Effector memory CD8-positive, alpha-beta T cell (primary cell): ENCODE results near the gene DENND1B.

Experiments used
- ATAC-seq: fragments of 150-1000 bp; cut with Tn5 transposase; replicated peaks from 2 replicates; pipeline ENCODE4 v1.10.0; 2021; ENCODE audit warnings: mild to moderate bottlenecking, moderate library complexity
- DNase-seq, 3 experiments: peaks; one replicate each; pipeline ENCODE4 v3.0.0; 2021
- H3K27ac Mint-ChIP-seq, 2 donors: one replicate each; pipeline ENCODE4 v1.8.0; 2022; ENCODE audit warnings: mild to moderate bottlenecking in 2 of 2, mixed read lengths in 2 of 2, moderate library complexity in 2 of 2
- H3K27me3 Mint-ChIP-seq, 2 donors: one replicate each; pipeline ENCODE4 v1.8.0; 2022; ENCODE audit warnings: mixed read lengths in 2 of 2
- H3K36me3 Mint-ChIP-seq: one replicate; pipeline ENCODE4 v1.8.0; 2022; ENCODE audit warnings: mild to moderate bottlenecking, moderate library complexity, mixed read lengths; ENCODE audit not compliant: insufficient read depth
- H3K4me1 Mint-ChIP-seq, 2 donors: one replicate each; pipeline ENCODE4 v1.8.0; 2022; ENCODE audit warnings: low read depth in 2 of 2, mixed read lengths in 2 of 2
- H3K4me3 Mint-ChIP-seq, 2 donors: one replicate each; pipeline ENCODE4 v1.8.0; 2022; ENCODE audit warnings: mild to moderate bottlenecking in 2 of 2, mixed read lengths in 2 of 2, moderate library complexity in 2 of 2
- H3K9me3 Mint-ChIP-seq, 2 donors: one replicate each; pipeline ENCODE4 v1.8.0; 2022; ENCODE audit warnings: mixed read lengths in 2 of 2

Gene DENND1B

DNA sequence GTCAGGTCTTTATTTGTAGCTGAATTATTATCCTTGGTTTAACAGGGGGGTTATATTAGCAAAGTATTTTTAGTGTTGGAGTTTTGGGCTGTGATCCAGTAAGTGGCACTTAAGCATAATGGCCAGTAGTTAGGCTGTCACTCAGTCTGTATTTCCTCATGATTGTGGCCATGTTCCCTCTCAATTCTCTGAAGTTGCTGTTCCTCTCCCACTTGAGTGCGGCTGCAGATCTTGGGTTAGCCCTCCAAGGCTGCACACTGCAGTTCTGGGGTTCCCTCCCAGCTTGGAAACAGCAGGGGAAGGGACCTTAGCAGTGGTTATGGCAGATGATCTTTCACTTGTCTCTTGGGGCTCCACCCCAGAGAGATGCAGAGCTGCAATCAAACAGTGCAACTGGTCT is 23.2 kb upstream of the DENND1B start:
- H3K27me3 Mint-ChIP-seq: peaks cover 0 to 19% of the 10 kb centered on the region in 2 donors
- ATAC-seq: no peak
- no peak for DNase-seq
- H3K4me1 Mint-ChIP-seq: no peaks in the 10 kb centered on the region
- peaks cover 9 to 18% of the 10 kb centered on the region in 2 donors for H3K9me3 Mint-ChIP-seq
- H3K36me3 Mint-ChIP-seq: no peaks in the 10 kb centered on the region
- no peak overlapping the region for H3K4me3 Mint-ChIP-seq
- H3K27ac Mint-ChIP-seq: no peak overlapping the region

DNA sequence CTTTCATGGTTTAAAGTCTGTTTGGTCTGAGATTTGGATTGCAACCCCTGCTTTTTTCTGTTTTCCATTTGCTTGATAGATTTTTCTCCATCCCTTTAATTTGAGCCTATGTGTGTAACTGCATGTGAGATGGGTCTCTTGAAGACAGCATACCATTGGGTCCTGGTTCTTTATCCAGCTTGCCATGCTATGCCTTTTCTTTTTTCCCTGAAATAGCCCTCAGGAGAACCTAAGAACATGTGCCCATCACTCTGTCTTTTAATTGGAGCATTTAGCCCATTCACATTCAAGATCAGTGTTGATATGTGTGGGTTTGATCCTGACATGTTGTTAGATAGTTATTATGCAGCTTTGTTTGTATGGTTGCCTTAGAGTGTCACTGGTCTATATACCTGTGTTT is 21.7 kb upstream of the DENND1B start:
- no peak for DNase-seq
- H3K36me3 Mint-ChIP-seq: no peaks in the 10 kb centered on the region
- peaks cover 0 to 19% of the 10 kb centered on the region in 2 donors for H3K27me3 Mint-ChIP-seq
- H3K27ac Mint-ChIP-seq: no peak overlapping the region
- H3K4me3 Mint-ChIP-seq: no peak overlapping the region
- H3K9me3 Mint-ChIP-seq: peaks cover 9 to 18% of the 10 kb centered on the region in 2 donors
- no peak for ATAC-seq
- H3K4me1 Mint-ChIP-seq: no peaks in the 10 kb centered on the region

DNA sequence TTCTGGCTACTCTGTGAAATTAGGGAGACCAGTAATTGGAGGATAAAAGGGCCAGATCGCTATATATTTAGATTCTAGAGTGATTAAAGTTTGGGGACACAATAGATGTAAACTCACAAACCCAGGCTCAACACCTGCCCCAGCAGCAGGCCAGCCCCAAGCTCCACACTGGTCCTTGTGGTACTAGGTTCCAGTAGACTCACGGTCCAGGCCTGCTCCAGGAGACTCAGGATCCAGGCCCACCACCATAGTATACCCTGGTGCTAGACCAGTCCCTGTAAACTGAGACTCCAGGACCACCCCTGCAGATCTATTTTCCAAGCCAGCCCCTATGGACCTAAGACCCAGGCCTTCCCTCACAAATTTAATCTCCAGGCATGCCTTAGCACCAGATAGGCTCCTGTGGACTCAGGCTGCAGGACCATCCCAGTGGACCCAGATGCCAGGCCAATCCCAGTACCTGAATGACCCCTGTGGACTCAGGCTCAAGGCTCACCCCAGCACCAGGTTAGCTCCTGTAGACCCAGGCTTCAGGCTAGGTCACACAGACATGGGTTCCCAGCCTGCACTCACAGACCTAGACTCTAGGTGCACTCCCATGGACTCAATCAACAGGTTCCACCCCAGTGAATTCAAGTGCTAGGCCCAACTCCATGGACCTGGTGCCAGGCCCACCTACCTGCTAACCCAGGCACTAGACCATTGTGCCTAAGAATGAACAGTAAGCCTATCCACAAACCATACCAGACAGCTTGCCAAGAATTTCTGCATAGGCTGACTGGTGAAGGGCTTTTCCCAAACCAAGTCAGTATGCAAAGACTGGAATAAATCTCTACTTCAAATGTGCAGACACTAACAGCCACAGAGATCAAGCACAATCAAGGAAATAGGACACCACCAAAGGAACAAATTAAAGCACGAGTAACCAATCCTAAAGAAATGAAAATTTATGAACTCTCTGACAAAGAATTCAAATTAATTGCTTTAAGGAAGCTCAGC is 13.8 kb upstream of the DENND1B start:
- Mint-ChIP-seq H3K9me3 (no peaks in the 10 kb centered on the region), H3K4me1 (peaks cover 0 to 2% of the 10 kb centered on the region in 2 donors), H3K36me3 (peaks cover 4% of the 10 kb centered on the region), H3K27me3 (no peaks in the 10 kb centered on the region), H3K27ac (no peak overlapping the region), H3K4me3 (no peak overlapping the region)
- ATAC-seq (no peak), DNase-seq (no peak)

DNA sequence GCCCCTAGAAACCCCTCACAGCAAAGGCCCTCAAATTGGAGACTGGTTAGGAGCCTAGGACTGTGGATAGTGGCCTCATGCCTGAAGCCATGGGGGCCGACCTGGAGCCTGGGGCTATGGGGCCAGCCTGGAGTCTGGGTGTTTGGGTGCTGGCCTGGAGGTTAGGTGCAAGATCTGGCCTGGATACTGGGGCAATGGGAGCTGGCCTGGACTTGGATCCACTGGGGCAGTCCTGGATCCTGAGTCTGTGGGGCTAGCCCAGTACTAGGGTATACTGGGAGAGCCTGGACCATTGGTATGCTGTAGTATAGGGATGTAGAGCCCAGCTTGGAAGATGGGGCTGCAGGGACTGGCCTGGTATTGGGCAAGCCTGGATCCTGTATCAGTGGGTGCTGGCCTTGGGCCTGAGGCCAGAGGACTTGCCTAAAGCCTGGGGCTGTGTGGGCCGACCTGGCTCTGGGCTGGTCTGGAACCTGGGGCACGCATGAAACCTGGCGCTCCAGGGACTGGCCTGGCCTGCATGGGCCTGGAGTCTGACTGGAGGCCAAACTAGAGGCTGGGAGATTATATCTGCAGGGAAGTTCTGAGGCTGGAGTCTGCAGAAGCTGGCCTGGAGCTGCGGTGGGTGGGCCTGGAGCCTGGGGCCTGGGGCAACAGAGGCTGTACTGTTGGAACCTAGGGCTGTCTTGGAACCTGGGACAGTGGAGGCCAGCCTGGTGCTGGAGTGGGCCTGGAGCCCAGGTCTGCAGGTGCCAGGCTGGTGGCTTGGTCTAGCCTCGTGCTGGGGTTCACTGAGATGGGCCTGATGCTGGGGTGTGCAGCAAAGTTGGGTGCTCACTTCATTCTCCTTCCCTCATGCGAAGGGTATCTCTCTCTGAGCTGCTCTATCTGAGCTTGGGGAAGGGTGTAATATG is 12.6 kb upstream of the DENND1B start:
- Mint-ChIP-seq H3K4me1 (peaks cover 0 to 2% of the 10 kb centered on the region in 2 donors), H3K9me3 (no peaks in the 10 kb centered on the region), H3K36me3 (peaks cover 4% of the 10 kb centered on the region), H3K27me3 (no peaks in the 10 kb centered on the region), H3K4me3 (no peak overlapping the region), H3K27ac (no peak overlapping the region)
- ATAC-seq (no peak), DNase-seq (no peak)

DNA sequence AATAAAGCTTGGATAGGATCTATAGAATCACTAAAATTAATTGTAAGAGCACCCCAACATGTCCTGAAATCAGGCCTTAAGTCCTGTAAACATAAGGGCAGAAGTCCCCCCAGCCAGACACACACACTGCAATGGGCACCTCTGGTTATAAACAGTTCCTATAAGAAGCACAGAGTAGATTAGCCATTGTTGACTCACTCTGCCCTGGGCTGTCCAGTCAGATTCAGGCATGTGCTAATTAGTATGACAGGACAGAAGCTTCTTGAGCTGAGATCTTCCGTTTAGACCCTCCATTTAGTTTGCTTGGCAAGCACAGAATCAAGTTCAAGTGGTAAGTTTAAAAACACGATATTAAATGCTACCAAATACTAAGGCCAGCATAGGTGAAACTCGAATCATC is 11.8 kb upstream of the DENND1B start:
- H3K4me1 Mint-ChIP-seq: peaks cover 0 to 2% of the 10 kb centered on the region in 2 donors
- ATAC-seq: no peak
- H3K36me3 Mint-ChIP-seq: peaks cover 4% of the 10 kb centered on the region
- H3K27ac Mint-ChIP-seq: no peak overlapping the region
- no peaks in the 10 kb centered on the region for H3K9me3 Mint-ChIP-seq
- H3K27me3 Mint-ChIP-seq: no peaks in the 10 kb centered on the region
- no peak overlapping the region for H3K4me3 Mint-ChIP-seq
- DNase-seq: no peak

DNA sequence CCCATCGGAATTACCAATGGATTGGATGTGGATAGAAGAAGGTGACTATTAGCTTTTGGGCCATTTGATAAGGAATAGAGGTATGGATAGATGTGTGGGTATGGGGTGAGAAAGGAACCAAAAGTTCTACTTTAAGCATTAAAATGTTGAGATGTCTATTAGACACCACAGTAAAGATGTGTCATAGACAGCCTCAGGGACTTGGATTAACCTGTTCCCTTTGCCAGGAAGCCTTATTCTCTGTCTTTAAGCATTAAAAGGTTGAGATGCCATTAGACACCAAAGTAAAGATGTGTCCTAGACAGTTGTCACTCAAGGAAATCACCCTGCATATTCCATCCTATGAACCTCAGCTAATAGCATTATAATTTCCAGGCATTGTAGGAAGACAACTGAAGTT is 11.0 kb upstream of the DENND1B start:
- peaks cover 0 to 2% of the 10 kb centered on the region in 2 donors for H3K4me1 Mint-ChIP-seq
- no peaks in the 10 kb centered on the region for H3K27me3 Mint-ChIP-seq
- no peaks in the 10 kb centered on the region for H3K9me3 Mint-ChIP-seq
- H3K27ac Mint-ChIP-seq: no peak overlapping the region
- DNase-seq (no peak), ATAC-seq (no peak)
- peaks cover 4% of the 10 kb centered on the region for H3K36me3 Mint-ChIP-seq
- H3K4me3 Mint-ChIP-seq: no peak overlapping the region

DNA sequence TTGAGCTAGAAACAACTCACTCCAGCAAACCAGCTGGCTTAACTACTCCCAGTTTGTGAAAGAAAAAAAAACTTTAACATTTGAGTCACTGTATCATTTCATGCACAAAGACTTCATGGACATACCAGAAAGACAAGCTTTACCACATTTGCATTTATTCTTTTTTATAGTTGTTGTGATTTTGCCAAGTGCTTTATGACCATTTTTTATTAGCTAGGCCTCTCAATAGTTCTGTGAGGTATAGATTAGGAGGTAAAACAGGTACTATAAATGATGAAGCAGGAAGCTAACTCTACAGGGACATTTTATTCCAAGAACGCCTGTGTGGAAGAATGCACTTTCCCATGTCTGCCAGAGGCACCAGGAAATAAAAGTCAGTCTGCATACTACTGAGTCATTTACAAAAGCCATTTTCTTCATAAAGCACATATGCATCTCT is 8.2 kb upstream of the DENND1B start:
- H3K36me3 Mint-ChIP-seq: peaks cover 4% of the 10 kb centered on the region
- H3K4me1 Mint-ChIP-seq: peaks cover 8 to 9% of the 10 kb centered on the region in 2 donors
- H3K27ac Mint-ChIP-seq: no peak overlapping the region
- no peaks in the 10 kb centered on the region for H3K9me3 Mint-ChIP-seq
- ATAC-seq (no peak), DNase-seq (no peak)
- H3K4me3 Mint-ChIP-seq: no peak overlapping the region
- H3K27me3 Mint-ChIP-seq: no peaks in the 10 kb centered on the region

DNA sequence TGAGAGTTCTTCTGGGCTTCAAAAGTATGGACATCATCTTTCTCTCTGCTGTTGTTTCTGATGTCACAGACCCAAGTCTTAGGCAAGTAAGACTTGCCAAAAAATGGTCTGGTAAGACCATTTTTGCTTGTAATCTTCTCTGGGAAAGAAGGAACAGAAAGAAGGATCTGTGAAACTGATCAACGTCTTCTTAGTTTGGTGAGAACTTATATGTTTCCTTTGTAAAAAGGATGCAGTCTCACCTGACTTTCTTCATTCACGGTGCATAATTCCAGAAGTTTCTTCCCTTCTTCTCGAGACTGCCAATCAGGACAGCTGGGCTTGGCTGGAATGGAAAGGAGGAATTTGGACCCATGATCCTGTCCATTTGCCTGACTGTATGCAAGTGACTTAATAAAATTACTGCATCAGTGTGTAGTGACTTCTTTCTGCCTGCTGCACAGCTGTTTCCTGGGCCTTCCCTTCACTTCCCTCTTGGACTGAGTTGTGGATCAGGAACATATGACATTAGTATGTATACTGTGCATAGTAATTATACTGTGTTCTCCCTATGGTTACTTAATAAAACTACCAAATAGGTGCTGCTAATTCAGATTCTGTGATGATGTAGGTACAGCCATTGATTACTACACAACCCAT is 7.6 kb upstream of the DENND1B start:
- DNase-seq: no peak
- H3K9me3 Mint-ChIP-seq: no peaks in the 10 kb centered on the region
- H3K36me3 Mint-ChIP-seq: peaks cover 4% of the 10 kb centered on the region
- peaks cover 12 to 15% of the 10 kb centered on the region in 2 donors for H3K4me1 Mint-ChIP-seq
- H3K27ac Mint-ChIP-seq: no peak overlapping the region
- H3K4me3 Mint-ChIP-seq: no peak overlapping the region
- H3K27me3 Mint-ChIP-seq: no peaks in the 10 kb centered on the region
- ATAC-seq: no peak

DNA sequence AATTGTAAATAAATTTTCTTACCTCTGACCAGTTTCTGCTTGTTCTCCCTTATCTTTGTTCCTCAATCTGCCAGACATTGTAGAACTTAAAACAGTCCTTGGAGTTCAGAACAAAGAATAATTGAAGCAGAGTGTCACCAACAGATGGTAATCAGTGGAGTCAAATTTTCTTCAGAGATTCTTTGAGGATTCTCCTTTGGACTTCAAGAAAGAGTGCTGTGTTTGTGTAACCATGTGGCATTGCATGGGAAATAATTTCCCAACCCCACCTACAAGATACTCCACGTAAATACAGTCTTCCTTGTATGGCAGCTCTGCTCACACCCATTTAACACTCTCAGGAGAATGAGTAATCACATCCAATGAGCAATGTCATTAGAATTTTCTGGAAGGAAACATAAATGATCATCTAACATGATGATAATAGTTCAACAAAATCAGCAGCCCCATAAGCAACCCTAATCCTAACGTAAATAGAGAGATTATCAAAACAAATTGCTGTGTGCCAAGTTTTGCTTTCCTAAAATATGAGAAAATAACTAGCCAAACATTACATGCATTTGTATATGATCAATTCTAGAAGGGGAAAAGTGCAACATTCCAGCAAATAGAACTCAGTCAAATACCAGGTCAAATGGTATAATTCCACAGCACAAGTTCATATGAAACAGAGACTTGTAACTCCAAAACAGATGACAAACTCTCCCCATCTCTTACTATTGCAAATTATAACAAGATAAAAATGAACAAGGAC is 6.9 kb upstream of the DENND1B start:
- Mint-ChIP-seq H3K27ac (no peak overlapping the region), H3K4me1 (peaks cover 10 to 15% of the 10 kb centered on the region in 2 donors), H3K4me3 (no peak overlapping the region), H3K27me3 (no peaks in the 10 kb centered on the region), H3K9me3 (no peaks in the 10 kb centered on the region), H3K36me3 (peaks cover 4% of the 10 kb centered on the region)
- DNase-seq (no peak), ATAC-seq (no peak)

DNA sequence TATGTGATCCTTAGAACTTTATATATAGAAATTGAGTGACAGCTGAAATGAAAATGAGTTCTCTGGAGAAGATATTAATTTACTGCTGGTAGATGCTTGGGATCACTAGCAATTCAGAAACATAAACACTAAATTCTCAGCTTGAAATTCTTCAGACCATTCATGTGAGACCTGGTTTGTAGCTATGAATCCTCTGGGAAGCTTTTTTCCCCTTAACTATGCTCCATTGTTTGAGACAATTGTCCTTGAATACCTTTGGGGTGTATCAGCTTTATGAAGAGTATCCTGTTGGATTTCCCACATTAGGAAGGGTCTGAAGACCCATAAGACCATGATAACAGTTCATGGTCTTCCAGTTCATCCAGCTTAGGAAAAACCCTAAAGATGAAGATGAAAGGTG is 4.6 kb upstream of the DENND1B start:
- H3K9me3 Mint-ChIP-seq: no peaks in the 10 kb centered on the region
- H3K36me3 Mint-ChIP-seq: peaks cover 19% of the 10 kb centered on the region
- ATAC-seq (no peak), DNase-seq (no peak)
- peak overlapping the region in 1 of 2 donors; percentile 81 for H3K27ac Mint-ChIP-seq
- H3K27me3 Mint-ChIP-seq: no peaks in the 10 kb centered on the region
- H3K4me3 Mint-ChIP-seq: no peak overlapping the region
- peaks cover 22 to 27% of the 10 kb centered on the region in 2 donors for H3K4me1 Mint-ChIP-seq

DNA sequence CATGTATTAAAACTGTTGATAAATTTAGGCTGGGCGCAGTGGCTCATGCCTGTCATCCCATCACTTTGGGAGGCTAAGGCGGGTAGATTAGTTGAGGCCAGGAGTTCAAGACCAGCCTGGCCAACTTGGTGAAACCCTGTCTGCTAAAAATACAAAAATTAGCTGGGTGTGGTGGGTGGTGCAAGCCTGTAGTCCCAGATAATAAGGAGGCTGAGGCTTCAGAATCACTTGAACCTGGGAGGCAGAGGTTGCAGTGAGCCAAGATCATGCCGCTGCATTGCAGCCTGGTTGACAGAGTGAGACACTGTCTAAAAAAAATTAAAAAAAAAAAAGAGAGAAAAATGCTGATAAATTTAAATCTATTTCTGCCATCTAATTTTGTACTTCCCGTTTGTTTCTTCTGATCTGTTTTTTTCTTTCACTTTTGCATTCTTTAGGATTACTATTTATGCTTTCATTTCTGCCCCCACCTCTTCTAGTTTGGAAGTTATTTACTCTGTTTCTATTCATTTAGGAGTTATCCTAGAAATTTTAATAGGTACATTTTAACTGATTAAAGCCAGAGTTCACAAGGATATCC is 3.2 kb upstream of the DENND1B start:
- Mint-ChIP-seq H3K36me3 (peaks cover 22% of the 10 kb centered on the region), H3K4me3 (peak overlapping the region; percentile 56 to 74), H3K9me3 (no peaks in the 10 kb centered on the region), H3K27me3 (no peaks in the 10 kb centered on the region), H3K27ac (peak overlapping the region; percentile 24 to 80), H3K4me1 (peaks cover 24 to 38% of the 10 kb centered on the region in 2 donors)
- DNase-seq (peak in 1 of 3 experiments; percentile 6), ATAC-seq (no peak)

DNA sequence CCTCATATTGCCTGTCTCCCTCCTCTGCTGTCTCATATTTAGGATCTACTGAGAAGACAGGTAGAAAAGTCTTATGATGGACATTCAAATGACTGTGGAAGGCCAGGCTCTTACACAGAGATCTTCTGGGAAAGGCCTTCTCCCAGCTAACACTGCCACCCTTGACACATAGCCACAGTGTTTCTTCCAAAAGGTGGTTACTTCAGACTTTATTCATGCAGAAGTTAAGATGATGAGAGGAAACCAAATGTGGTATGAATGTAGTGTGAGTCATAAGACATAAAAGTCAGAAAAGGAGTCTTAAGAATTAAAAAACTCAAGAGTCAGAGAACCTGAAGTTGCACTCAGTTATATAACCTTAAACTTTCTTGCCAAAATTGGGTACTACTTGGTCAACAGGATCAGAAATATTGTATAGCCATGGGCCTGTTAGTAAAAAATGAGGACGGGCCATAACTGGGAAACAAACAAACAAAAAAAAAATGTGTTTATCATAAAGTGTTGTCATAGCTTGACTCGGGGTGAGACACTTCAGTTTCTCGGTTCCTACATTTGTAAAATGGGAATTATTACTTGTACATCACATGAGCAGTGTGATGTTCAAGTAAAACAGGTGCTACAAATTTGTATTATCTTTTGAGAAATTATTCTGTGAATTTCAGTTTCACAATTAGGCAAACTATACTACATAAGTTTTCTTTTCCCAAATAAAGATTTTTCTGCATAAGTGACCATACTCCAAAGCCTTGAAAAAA is 1.2 kb upstream of the DENND1B start:
- H3K9me3 Mint-ChIP-seq: no peaks in the 10 kb centered on the region

More for the DNA sequence above, 1.2 kb upstream of the DENND1B start:
- peak overlapping the region; percentile 89 to 93 for H3K4me3 Mint-ChIP-seq
- DNase-seq: peak; percentile 5 to 19 (median 16)
- peak; percentile 49 for ATAC-seq
- peaks cover 22% of the 10 kb centered on the region for H3K36me3 Mint-ChIP-seq
- H3K27me3 Mint-ChIP-seq: no peaks in the 10 kb centered on the region
- H3K4me1 Mint-ChIP-seq: peaks cover 38 to 58% of the 10 kb centered on the region in 2 donors
- peak overlapping the region; percentile 98 to 99 for H3K27ac Mint-ChIP-seq
